Measurements from ENCODE around the gene ZNF385C. TPM values are rescaled to one million over a fixed set of nuclear protein-coding genes. Genes with fewer than 3 reads are reported as not detected.

Gene ZNF385C
- total RNA-seq, 4 donors from 2014 or later, result 0.18 to 0.38 TPM; not detected in 2

DNA sequence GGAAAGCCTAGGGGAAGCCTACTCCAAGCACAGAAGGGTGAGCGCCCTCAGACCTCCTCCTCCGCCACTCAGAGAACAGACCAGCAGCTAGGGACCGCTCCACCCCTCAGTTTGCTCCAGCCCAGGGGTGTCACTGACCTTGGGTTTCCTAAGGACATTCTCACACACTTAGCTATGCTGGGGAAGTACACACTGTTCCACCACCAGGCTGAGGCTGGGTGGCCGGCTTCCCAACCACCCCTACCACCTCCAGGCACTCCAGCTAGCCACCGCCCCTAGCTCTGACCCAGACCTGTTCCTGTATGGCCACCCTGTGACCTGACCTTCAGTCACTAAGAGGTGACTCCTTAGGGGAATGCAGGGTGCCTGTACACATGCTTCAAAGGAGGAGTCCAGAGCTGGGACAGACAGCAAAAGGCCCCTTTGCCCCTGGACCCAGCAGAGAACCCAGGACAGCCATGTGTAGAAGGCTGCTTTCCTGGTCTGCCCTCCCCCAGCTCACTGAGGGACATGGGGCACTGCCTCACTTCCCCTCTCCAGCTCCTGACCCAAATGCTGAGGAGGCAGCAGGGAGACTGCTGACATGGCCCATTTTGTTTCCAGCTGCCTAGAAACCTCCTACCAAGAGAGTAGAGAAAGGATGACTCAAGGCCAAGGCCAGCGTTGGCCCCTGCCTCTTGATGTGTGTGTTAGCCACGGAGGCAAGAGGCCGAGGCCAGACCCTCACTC is 31.0 kb upstream of the ZNF385C start:
- WGBS, 2 donors, result 100% methylated on average over 1 of the region's 8 CpGs; no CpG with 5 or more reads in 1 of the 2 donors
- no peak for DNase-seq
- Histone ChIP-seq H3K36me3 (peaks cover 30 to 68% (median 42%) of the 10 kb centered on the region in 3 donors), H3K4me1 (peaks cover 25 to 56% (median 32%) of the 10 kb centered on the region in 3 donors), H3K27me3 (no peaks in the 10 kb centered on the region), H3K4me3 (no peak overlapping the region), H3K27ac (peak overlapping the region; percentile 35 to 82 (median 60)), H3K9me3 (no peaks in the 10 kb centered on the region)
- TF ChIP-seq, protein P1, sequence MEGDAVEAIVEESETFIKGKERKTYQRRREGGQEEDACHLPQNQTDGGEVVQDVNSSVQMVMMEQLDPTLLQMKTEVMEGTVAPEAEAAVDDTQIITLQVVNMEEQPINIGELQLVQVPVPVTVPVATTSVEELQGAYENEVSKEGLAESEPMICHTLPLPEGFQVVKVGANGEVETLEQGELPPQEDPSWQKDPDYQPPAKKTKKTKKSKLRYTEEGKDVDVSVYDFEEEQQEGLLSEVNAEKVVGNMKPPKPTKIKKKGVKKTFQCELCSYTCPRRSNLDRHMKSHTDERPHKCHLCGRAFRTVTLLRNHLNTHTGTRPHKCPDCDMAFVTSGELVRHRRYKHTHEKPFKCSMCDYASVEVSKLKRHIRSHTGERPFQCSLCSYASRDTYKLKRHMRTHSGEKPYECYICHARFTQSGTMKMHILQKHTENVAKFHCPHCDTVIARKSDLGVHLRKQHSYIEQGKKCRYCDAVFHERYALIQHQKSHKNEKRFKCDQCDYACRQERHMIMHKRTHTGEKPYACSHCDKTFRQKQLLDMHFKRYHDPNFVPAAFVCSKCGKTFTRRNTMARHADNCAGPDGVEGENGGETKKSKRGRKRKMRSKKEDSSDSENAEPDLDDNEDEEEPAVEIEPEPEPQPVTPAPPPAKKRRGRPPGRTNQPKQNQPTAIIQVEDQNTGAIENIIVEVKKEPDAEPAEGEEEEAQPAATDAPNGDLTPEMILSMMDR (IDR thresholded peaks at IDR 0.05), result no peak
- TF ChIP-seq POLR2A (IDR thresholded peaks at IDR 0.05), result no peak
- intact Hi-C loops (cut with DNase I), result no loop called here

DNA sequence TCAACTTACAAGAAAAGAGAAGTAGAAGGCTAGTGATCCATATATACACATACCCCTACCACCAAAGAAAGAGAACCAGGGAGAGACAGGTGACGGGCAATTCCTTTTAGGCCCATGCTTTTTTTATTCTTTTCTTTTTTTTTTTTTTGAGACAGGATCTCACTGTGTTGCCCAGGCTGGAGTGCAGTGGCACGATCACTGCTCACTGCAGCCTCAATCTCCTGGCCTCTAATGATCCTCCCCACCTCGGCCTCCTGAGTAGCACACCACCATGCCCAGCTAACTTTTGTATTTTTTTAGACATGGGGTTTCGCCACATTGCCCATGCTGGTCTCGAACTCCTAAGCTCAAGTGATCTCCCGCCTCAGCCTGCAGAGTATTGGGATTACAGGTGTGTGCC is 29.1 kb upstream of the ZNF385C start:
- no peak for DNase-seq
- no peaks in the 10 kb centered on the region for H3K9me3 ChIP-seq
- peaks cover 12 to 46% (median 22%) of the 10 kb centered on the region in 3 donors for H3K4me1 ChIP-seq
- TF ChIP-seq, protein P1 (IDR thresholded peaks at IDR 0.05), result no peak
- TF ChIP-seq POLR2A (IDR thresholded peaks at IDR 0.05), result no peak
- no peaks in the 10 kb centered on the region for H3K27me3 ChIP-seq
- intact Hi-C loops (cut with DNase I), result no loop called here
- no peak overlapping the region for H3K4me3 ChIP-seq
- peaks cover 30 to 68% (median 42%) of the 10 kb centered on the region in 3 donors for H3K36me3 ChIP-seq
- WGBS, 2 donors, result 82 to 92% methylated on average over 6 of the region's 6 CpGs
- no peak overlapping the region for H3K27ac ChIP-seq

DNA sequence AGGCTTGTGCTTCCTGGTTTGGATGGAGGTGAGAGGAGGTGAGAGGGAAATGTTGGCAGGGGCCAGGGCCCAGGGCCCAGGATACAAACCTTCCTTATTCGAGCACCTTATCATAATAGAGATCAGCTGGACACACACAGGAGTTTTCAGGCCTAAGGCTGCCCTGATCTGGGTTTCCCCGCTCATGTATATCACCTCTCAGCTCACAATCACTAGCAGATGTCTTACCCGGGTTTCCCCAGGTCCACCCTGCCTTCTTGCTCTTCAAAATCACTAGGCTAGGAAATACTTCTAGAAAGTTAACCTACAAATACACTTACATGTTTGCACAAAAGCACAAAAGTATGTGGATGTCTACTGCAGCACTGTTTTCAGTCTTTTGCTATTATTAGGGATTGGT is 28.6 kb upstream of the ZNF385C start:
- H3K4me1 ChIP-seq, result peaks cover 15 to 46% (median 26%) of the 10 kb centered on the region in 3 donors
- no peaks in the 10 kb centered on the region for H3K9me3 ChIP-seq
- DNase-seq, result no peak
- no peaks in the 10 kb centered on the region for H3K27me3 ChIP-seq
- H3K4me3 ChIP-seq, result no peak overlapping the region
- no peak for TF ChIP-seq POLR2A (IDR thresholded peaks at IDR 0.05)
- TF ChIP-seq, protein P1 (IDR thresholded peaks at IDR 0.05), result no peak
- intact Hi-C loops (cut with DNase I), result no loop called here
- 72 to 80% methylated on average over 3 of the region's 3 CpGs for WGBS, 2 donors
- H3K27ac ChIP-seq, result no peak overlapping the region
- peaks cover 30 to 68% (median 42%) of the 10 kb centered on the region in 3 donors for H3K36me3 ChIP-seq

DNA sequence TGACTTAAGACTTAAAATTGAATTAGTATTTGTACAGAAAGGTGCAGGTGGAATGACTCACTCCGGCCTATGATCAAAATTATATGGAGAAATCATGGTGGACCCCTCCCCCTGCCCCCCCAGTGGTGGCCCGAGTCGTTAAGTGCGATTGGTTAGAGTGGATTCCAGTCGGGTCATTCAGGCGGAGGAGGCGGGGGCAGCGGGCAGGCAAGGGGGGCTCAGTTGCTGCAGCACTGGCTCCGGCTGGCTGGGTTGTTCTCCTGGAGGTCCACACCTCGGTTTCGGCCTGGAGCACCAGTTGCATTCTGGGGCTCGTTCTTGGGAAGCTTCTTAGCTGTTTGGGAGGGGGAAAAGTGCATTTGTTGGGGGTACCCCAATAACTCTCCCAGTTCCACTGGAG is 27.3 kb upstream of the ZNF385C start:
- Histone ChIP-seq H3K27ac (no peak overlapping the region), H3K27me3 (no peaks in the 10 kb centered on the region), H3K4me3 (no peak overlapping the region), H3K9me3 (no peaks in the 10 kb centered on the region), H3K36me3 (peaks cover 30 to 62% (median 42%) of the 10 kb centered on the region in 3 donors), H3K4me1 (peaks cover 22 to 46% (median 22%) of the 10 kb centered on the region in 3 donors)
- WGBS, 2 donors, result 81 to 83% methylated on average over 11 to 12 of the region's 12 CpGs
- no peak for DNase-seq
- TF ChIP-seq POLR2A (IDR thresholded peaks at IDR 0.05), result no peak
- TF ChIP-seq, protein P1 (IDR thresholded peaks at IDR 0.05), result no peak
- intact Hi-C loops (cut with DNase I), result no loop called here

DNA sequence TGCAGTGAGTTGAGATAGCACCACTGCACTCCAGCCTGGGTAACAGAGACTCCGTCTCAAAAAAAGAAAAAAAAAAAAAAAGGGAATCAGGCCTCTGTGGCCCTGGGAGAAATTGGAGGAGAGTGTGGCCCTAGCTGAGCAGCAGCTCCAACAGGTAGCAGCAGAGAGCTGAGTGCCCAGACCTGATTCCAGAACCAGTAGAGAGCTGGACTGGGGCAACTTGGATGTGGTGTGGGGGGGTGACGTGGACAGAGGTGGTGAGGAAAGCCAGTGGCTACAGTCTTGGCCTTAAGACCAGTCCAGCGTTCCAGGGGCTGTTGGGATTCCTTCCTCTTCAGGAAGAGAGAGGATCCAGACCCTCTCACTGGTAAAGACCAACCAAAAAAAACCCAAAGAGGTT is 26.0 kb upstream of the ZNF385C start:
- no peak for DNase-seq
- Histone ChIP-seq H3K9me3 (no peaks in the 10 kb centered on the region), H3K4me1 (peaks cover 19 to 46% (median 20%) of the 10 kb centered on the region in 3 donors), H3K36me3 (peaks cover 18 to 54% (median 29%) of the 10 kb centered on the region in 3 donors), H3K27ac (no peak overlapping the region), H3K27me3 (no peaks in the 10 kb centered on the region), H3K4me3 (no peak overlapping the region)
- intact Hi-C loops (cut with DNase I), result no loop called here
- 91 to 96% methylated on average over 3 of the region's 3 CpGs for WGBS, 2 donors
- TF ChIP-seq POLR2A (IDR thresholded peaks at IDR 0.05), result no peak
- TF ChIP-seq, protein P1 (IDR thresholded peaks at IDR 0.05), result no peak

All from esophagus squamous epithelium (tissue), 5 donors.